Cerebellar nuclear complex (tissue), 1 donor: Measurements from ENCODE around the gene CHIT1.

ENCODE experiments used
- DNase-seq, 2 experiments: peaks; one replicate each; lab custom pipeline; 2025; lab: John Stamatoyannopoulos, UW

CHIT1 gene

DNA sequence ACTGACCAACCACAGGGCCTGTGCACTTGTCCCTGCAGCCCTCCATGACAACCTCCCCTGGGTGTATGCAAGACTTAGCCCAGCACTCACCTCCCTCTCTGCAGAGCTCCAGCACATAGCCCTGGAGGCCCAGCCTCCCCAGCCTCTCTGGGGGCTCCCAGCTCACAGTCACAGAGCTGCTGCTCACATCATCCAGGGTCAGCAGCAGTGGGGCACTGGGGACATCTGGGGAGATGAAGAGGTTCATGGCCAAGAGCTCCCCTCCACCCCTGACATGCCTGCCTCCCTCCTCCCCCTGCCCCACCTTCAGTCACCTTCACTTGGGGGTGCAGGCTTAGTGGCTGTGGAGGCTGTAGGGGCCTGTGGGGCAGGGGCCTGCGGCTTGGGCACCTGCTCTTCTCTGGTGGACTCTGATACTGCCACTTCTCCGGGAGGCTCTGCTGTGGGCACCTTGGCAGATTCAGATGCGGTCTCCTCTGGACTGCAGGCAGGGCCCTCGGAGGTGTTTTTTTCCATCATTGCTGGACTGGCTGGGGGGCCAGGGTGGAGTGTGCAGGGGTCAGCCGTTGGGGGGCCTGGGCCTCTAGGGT, 54.1 kb downstream of the CHIT1 start, which contains the start of gene MYBPH:
Gene MYBPH (minus strand): TSS at position 590 of the 590 bp plus-strand sequence. CDS start 71 bp downstream, at position 519.
- no peak for DNase-seq

DNA sequence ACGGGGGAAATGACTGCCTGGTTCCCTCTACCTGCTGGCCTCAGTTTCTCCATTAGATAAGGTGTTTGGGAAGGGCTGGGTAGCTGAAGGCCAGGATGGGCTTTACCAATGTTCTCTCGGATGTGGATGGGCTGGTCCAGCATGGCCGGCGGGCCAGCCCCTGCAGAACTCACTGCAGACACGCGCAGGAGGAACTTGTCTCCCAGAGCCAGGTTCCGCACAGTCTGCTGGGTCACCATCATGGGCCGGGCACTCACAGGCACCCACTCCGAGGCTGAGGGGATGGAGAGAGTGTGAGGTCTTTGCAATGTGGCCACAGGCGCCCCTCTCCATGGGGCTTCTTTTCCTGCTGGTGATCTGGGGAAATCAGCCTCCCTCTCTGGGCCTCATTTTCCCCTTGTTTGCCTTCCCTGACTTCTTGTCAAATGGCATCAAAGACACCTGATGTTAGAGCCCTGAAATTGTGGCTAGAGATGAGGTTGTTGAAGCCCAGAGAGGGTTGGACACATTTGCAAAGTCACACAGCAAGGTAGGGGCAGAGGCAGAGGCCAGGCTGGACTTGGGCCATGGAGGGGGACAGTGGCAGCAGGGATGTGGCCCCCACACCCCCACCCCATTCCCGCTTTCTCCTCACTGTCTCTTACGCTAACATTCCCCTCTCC, 55.0 kb downstream of the CHIT1 start:
- no peak for DNase-seq

DNA sequence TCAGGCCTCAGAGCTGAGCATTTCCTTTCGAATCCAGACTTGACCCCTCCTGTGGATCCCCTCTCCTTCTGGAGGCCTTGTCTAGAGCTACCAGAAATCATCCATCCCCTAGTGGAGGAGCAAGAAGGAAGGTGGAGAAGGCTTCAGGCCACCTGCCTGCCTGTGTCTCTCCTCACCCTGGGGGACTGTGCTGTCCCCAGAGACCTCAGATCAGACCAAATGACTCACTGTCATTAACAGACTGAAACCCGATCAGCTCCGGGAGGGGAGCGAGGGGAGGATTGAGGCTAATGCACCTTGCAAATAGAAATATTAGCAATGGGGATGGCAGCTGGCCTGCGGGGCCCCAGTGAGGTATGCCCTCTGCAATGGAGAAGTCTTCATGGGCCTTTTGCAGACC, 55.9 kb downstream of the CHIT1 start:
- DNase-seq = no peak

DNA sequence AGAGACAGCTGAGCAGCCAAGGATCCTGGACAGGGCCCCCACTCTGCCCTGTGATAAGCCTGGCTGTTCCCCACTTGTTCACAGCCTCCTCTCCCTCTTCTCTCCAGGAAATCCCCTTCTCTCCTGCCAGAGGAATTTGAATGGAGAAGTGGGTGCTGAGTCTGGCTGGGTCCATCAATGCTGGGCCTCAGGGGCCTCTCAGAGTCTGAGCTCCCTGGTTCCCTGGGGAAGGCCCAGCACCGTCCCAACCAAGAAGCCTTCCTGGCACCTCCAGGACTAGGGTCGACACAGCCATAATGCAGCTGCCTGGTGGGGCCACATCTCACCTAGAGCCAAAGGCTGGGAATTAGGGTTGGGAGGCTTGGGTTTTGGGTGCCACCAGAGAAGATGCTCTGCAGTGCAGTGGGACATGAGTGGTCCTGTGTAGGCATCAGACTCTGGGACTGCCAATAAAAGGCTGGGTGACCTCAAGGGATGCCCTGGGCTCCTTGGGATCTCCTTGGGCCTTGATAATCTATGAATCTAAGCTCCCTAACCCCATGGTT, 56.4 kb downstream of the CHIT1 start:
- DNase-seq = no peak

DNA sequence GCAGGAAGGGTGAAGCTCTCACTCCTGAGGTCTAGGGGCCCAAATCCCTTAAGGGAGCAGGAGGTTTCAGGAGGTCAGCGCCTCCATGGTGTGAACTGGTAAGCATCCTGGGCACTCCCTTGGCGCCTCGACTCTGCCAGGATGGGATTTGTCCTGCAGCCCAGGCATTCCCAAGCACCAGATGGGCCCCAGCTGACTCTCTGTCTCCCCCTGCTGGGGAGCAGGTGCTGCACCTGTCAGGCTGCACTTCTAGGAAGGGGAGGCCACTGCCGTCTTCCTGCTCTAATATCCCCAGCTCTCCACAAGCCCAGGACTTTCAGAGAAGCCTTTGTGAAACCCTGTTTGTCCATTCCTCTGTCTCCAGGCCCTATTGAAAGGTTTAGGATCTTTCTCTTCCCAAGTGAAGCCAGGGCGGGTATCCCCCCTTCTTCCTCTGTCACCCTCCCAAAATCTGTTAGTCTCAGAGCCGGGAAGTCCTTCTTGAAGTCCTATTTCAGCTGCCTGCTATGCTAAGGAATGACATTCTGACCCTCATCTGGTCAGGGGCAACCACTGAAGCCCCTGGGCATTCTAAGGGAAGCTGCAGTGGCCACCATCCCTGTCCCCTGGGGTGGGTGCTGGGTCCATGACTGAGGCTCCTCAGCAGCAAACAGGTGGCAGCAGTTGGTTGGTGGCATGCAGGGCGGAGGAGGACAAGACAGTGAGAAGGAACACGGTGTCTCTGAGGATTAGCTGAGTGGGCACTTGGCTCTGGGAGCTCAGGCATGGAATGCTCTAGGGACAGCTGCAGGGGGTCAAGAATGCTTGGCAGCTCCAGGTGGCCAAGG, 57.1 kb downstream of the CHIT1 start:
- no peak for DNase-seq

DNA sequence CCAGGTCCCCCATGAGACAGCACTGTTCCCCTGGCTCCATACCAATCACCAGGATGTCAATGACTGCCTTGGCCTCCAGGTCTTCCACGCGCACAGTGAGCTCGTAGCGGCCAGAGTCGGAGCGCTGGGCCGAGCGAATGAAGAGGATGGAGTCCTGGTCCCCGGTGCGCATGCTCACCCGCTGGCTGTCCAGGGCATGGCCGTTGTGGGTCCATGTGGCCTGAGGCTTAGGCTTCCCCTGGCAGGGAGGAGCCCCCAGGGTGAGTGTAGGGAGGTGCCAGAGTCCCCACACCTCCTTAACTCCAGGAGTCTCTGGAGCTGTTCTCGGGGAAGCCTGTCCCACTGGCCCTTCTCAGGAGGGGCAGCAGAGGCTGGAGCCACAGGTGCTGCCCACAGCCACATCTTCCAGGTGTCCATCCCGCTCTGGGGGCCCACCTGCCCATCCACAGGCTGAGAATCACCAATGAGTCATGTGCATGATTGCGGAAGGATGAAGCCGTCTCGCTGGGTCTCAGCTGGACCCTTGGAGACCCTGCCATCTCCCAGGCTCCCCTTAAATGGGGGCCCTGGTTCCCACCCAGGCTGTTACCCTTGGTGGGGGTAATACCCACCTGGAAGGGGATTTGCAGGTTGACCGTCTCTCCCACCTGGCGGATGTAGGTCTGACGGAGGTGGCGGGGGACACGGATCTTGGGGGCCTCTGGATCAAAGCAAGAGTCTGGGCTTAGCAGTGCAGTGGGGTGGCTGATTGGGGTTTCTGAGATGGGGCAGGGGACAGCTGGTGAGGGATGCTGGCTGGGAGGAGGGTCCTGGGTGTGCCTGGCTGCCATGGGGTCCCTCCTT, 57.9 kb downstream of the CHIT1 start:
- no peak for DNase-seq

DNA sequence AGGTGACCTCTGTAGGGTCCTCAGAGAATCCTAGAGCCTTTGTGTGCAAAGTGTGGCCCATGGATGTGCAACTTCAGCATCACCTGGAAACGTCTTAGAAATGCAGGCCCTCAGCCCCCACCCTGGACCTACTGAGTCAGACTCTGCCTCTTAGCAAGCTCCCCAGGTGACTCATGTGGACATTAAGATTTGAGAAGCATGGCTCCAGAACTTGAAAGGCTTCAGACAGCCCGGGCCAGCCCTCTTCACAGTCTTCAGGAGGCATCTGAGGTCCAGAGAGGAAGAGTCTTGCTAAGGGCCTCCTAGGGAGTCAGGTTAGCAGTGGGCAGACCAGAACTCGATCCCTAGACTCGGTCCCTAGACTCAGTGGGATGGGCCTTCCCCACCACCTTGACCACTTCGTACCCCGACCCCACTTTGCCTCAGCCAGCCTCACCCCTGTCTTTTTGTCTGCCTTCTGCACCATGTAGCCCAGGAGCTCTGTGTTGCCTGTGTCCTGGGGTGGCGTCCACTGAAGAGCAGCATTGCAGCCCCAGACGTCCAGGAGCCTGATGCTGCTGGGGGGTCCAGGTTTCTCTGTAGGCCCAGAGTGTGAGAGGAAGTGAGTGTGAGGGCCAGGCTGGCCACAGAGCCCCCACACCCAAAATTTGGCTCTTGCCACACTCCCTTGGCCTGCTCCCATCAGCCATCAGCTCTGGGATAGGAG, 58.7 kb downstream of the CHIT1 start:
- no peak for DNase-seq

DNA sequence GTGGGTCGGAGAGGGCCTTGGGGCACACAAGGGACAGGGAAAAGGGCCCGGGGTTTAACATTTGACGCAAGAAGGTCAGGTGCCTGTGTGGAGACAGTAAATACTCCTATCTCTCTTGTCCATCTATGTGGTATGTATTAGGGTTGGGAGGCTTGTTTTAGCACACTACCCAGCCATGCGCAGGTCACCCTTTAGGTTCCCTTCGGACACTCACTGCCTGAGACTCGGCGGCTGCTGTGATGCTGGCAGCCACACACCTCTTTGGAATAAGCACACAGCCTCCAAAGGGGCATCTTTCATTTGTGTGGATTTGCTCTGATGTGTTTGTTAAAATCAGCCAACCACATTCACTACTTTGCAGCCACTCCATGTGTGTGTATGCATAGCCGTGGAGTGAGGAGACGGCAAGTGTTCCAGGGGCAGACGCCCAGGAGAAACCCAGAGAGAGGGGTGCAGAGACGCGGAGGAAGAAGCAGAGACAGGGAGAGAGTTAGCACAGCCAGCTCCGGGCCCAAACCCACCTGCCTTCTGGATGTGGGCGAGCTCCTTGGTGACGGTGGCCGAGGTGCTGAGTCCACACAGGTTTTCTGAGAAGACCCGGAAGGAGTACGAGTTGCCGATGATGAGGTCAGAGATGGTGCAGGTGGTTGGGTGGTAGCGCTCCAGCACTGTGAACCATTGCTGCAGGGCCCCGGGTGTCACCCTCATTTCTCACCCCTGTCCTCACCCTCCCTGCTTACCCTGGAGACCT, 59.5 kb downstream of the CHIT1 start:
- no peak for DNase-seq

DNA sequence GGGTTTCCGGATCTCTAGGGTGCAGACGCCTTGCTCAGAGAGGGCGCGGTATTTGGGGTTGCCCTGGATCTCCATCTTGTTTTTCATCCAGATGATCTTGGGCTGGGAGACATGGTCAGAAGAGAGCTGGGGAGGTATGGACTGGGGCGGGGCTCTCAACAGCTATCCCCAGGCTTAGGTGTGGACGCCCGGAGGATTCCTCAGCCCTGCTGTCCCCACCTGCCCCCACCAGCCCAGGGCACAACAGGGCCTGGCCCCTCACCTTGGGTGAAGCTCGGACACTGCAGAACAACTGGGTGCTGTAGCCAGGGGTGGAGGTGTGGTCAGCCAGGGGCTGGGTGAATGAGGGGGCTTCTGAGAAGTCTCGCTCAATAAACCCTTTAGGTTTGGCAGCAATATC, 60.5 kb downstream of the CHIT1 start:
- DNase-seq = no peak

DNA sequence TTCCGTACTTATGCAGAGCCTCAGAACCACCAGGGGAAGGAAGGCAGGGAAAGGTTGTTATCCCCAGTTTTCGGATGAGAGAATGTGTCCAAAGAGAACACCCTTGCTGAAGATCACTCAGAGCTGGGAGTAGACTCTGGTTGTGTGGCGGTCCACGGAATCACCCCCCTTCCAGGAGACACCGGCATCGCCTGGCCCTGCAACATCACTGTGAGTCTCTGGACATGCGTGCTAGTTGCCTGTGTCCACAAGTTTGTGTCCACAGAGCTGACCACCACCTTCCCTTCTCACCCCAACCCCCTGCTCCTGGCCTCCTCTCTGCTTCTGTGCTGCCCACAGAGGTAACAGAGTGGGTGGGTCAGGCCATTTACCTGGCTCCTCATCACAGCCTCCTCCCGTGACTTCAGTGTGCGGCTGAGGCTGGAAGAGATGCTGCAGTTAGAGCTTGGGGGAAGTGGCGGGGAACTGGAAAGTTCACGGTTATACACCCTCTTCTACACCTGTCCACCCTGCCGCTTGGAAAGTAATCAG, 61.2 kb downstream of the CHIT1 start:
- DNase-seq = no peak

DNA sequence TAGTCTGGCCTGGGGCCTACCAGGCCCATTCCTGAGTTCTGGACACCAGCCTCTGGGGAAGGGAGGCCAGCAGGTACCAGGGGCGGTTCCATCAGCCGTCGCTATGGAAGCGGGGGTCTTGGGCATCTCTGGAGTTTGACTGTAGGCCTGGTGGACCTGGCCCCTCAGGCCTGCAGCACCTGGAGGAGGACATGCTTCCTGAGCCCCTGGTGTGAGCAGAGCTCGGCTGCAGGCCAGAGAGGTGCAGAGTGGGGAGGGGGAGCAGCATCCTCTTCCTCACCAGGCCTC, 61.6 kb downstream of the CHIT1 start:
- no peak for DNase-seq

DNA sequence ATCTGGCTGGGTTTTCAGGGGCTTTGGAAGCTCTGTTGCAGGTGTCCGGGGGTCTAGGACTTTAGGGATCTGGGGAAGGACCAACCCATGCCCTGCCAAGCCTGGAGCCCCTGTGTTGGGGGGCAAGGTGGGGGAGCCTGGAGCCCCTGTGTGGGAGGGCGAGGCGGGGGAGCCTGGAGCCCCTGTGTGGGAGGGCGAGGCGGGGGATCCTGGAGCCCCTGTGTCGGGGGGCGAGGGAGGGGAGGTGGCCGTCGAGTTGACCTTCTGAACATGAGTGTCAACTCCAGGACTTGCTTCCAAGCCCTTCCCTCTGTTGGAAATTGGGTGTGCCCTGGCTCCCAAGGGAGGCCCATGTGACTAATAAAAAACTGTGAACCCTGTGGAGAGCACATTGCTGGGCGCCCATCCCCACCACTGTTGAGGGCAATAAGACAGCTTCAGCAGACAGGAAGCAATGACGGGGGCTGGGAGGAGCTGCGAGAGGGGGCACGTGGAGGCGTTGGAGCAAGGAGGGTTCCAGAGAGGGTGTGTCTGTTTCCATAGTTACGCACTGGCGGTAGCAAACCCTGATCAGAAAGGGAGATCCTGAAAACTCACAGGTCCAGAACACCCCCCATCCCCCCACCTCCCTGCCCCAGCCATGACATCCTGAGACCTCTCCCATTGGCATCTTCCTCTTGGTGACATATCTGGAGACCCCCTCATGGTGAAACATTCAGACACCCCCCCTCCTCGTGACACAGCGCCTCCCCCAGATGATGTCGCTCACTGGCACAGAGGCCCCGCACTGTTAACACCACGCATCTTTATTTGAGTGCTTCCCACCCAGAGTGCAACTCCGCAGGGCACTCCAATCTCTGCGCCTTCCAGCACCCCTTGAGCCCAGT, 62.2 kb downstream of the CHIT1 start:
- no peak for DNase-seq

DNA sequence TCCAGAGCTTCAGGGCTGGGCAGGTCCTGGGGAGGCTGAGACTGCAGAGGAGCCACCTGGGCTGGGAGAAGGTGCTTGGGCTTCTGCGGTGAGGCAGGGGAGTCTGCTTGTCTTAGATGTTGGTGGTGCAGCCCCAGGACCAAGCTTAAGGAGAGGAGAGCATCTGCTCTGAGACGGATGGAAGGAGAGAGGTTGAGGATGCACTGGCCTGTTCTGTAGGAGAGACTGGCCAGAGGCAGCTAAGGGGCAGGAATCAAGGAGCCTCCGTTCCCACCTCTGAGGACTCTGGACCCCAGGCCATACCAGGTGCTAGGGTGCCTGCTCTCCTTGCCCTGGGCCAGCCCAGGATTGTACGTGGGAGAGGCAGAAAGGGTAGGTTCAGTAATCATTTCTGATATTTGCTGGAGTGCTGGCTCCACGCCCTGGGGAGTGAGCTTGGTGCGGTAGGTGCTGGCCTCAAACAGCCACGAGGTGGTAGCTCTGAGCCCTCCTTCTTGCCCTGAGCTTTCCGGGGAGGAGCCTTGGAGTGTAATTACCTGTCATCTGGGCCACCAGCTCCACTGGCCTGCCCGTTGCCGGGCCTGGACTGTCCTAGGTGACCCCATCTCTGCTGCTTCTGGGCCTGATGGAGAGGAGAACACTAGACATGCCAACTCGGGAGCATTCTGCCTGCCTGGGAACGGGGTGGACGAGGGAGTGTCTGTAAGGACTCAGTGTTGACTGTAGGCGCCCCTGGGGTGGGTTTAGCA, 63.1 kb downstream of the CHIT1 start:
- peak in 1 of 2 experiments; percentile 39 for DNase-seq
